HepG2 (cell line): ENCODE results near the gene LIMK2. TPM values are rescaled to one million over a fixed set of nuclear protein-coding genes. Genes with fewer than 3 reads are reported as not detected.

Experiments
- ATAC-seq: fragments of 200-7000 bp; cut with Tn5 transposase; 3 replicates; pipeline ENCODE4 v1.9.1; 2020; ENCODE audit warnings: mild to moderate bottlenecking, moderate library complexity
- BruUV-seq: library from RNA; stranded (reverse); fragments of 400-500 nt; replicated peaks from 2 replicates; lab custom pipeline; 2021; lab: Mats Ljungman, UMichigan
- CTCF ChIA-PET: fragments of 300-600 bp; formaldehyde crosslinking; extraction: SDS; loops from one replicate; lab custom pipeline; 2021; ENCODE audit warnings: low total read pairs, inconsistent platforms, low intra/inter-chr PET ratio; lab: Yijun Ruan, JAX
- POLR2A ChIA-PET: fragments of 350-600 bp; sonication (Branson Sonifier 250); formaldehyde crosslinking; loops from one replicate; lab custom pipeline; 2020; ENCODE audit warnings: antibody characterized with exemption, inconsistent platforms; lab: Yijun Ruan, JAX
- DNase-seq: peaks from one replicate; pipeline ENCODE4 v3.0.0-alpha.2; 2015; ENCODE audit warnings: low spot score
- FAIRE-seq: peaks from 3 replicates; lab custom pipeline; 2011; peaks lifted over from hg19 to GRCh38; lab: Jason Lieb, UNC
- H2AFZ ChIP-seq: one replicate; pipeline ENCODE4 v1.6.1; 2011; ENCODE audit warnings: low read length, inconsistent platforms
- H3K27ac ChIP-seq: fragments of 300-600 bp; 3 replicates; pipeline ENCODE4 v1.8.0; 2011; ENCODE audit warnings: mixed run types, mild to moderate bottlenecking, mixed read lengths, low read length, inconsistent platforms; ENCODE audit not compliant: insufficient read depth; ENCODE audit errors: extremely low read length
- H3K27me3 ChIP-seq, 2 experiments: fragments of 200-600 bp in 1 of 2; 2 replicates in 1 of 2; 3 replicates in 1 of 2; pipeline versions ENCODE4 v1.6.0 to v1.8.0; 2011; ENCODE audit warnings: low read length in 2 of 2, mild to moderate bottlenecking in 2 of 2, moderate library complexity in 2 of 2, inconsistent platforms in 1 of 2; ENCODE audit not compliant: insufficient read depth in 2 of 2, control insufficient read depth in 1 of 2
- H3K36me3 ChIP-seq, 2 experiments: fragments of 200-600 bp in 1 of 2; replicated peaks in 1 of 2; 2 replicates in 1 of 2; 3 replicates in 1 of 2; pipeline versions ENCODE4 v1.5.1 to v1.8.0; 2011; ENCODE audit warnings: low read length in 2 of 2, inconsistent platforms in 1 of 2; ENCODE audit not compliant: insufficient read depth in 2 of 2, control insufficient read depth in 1 of 2
- H3K4me1 ChIP-seq: 2 replicates; pipeline ENCODE4 v1.5.1; 2012; ENCODE audit warnings: low read length, inconsistent platforms; ENCODE audit not compliant: insufficient read depth
- H3K4me2 ChIP-seq: 2 replicates; pipeline ENCODE4 v1.6.0; 2011; ENCODE audit warnings: low read depth, low read length, inconsistent platforms
- H3K4me3 ChIP-seq, 3 experiments: fragments of 200-600 bp in 1 of 3; sonication (generic), shearing (Covaris generic) in 1 of 3; replicated peaks in 1 of 3; 2 replicates each; pipeline ENCODE4 v1.5.1; 2011 to 2016; ENCODE audit warnings: low read length in 3 of 3, inconsistent platforms in 2 of 3, low read depth in 2 of 3, mild to moderate bottlenecking in 2 of 3, control low read depth in 1 of 3, mixed read lengths in 1 of 3; ENCODE audit not compliant: insufficient read depth in 1 of 3
- H3K79me2 ChIP-seq: one replicate; pipeline ENCODE4 v1.6.1; 2011; ENCODE audit warnings: low read length, inconsistent platforms; ENCODE audit not compliant: insufficient read depth
- H3K9ac ChIP-seq: 2 replicates; pipeline ENCODE4 v1.6.0; 2011; ENCODE audit warnings: mild to moderate bottlenecking, low read depth, low read length, inconsistent platforms; ENCODE audit not compliant: insufficient read depth
- H3K9me3 ChIP-seq: 2 replicates; pipeline ENCODE4 v1.5.1; 2012; ENCODE audit warnings: mild to moderate bottlenecking, low read length
- H4K20me1 ChIP-seq: 2 replicates; pipeline ENCODE4 v1.6.0; 2011; ENCODE audit warnings: inconsistent platforms, mild to moderate bottlenecking, low read length, moderate library complexity; ENCODE audit not compliant: insufficient read depth
- ARNT ChIP-seq: fragments of 450-650 bp; IDR thresholded peaks from 2 replicates; pipeline ENCODE4 v1.6.1; 2017
- HNF4A ChIP-seq: sonication (generic); formaldehyde crosslinking; IDR thresholded peaks from 2 replicates; pipeline ENCODE4 v1.4.0; 2020; ENCODE audit warnings: missing genetic modification reagents
- ZBTB38 ChIP-seq: sonication (generic); formaldehyde crosslinking; IDR thresholded peaks from 2 replicates; pipeline ENCODE4 v1.5.1; 2020; ENCODE audit warnings: mild to moderate bottlenecking, missing genetic modification reagents
- ZNF230 ChIP-seq: sonication (generic); formaldehyde crosslinking; IDR thresholded peaks from 2 replicates; pipeline ENCODE4 v1.4.0; 2020; ENCODE audit warnings: mild to moderate bottlenecking, missing genetic modification reagents
- ZNF766 ChIP-seq: sonication (generic); formaldehyde crosslinking; IDR thresholded peaks from 2 replicates; pipeline ENCODE4 v1.5.0; 2020; ENCODE audit warnings: missing genetic modification reagents, borderline replicate concordance
- WGBS: methylation state at CpG from one replicate; pipeline ENCODE4 v1.1.6; 2017; ENCODE audit warnings: low lambda C conversion rate; 5-methylcytosine and 5-hydroxymethylcytosine counted together
- in situ Hi-C: cut with HindIII; loops from 2 replicates; pipeline ENCODE4 v1.10.0; 2017; ENCODE audit warnings: low pct_unique_long_range_greater_than_20kb; ENCODE audit not compliant: extremely low pct_ligation_motif_present
- intact Hi-C: fragments of 100-400 bp; cut with micrococcal nuclease; formaldehyde crosslinking; loops from one replicate; pipeline ENCODE4 v1.10.0; 2022; ENCODE audit not compliant: unreplicated experiment
- polyA plus RNA-seq, 8 experiments: library from polyadenylated mRNA; depleted of rRNA in 3 of 8; stranded (reverse) in 7 of 8; unstranded in 1 of 8; fragments of >200 nt; fragmentation: Illumina TruSeq in 4 of 8; extraction: Trizol in 4 of 8; gene quantifications; 2 replicates each; pipeline versions ENCODE4 v1.2.1 to v1.2.3, GENCODE V29; 2011 to 2016; ENCODE audit warnings: low read depth in 4 of 8, missing spikeins in 1 of 8, mixed read lengths in 1 of 8; ENCODE audit not compliant: insufficient read depth in 1 of 8
- total RNA-seq, 5 experiments: library from RNA; depleted of rRNA; stranded (reverse); fragments of >200 nt; fragmentation: Illumina TruSeq; extraction: Trizol; gene quantifications; 2 replicates each; pipeline ENCODE4 v1.2.3, GENCODE V29; 2016; ENCODE audit warnings: low read depth in 1 of 5
- TF ChIP-seq, protein P1 (sequence below): sonication (generic); IDR thresholded peaks from 2 replicates; pipeline ENCODE4 v1.6.1; 2016; ENCODE audit warnings: low read depth, borderline replicate concordance

Gene LIMK2
- total and polyA plus RNA-seq, 2 of the 13 experiments (the other 11 are each of a cell fraction or from before 2014, with no cell fraction given): 20.9 to 29.8 TPM

- ChIA-PET POLR2A (interaction anchor here (0.5 kb wide), 1 partner anchor 643 kb away, joined by 3 read pairs; no protein-coding TSS in a partner anchor), CTCF (no interaction called here)
- Histone ChIP-seq H2AFZ (no peak overlapping the region), H3K79me2 (no peaks in the 10 kb centered on the region), H3K9me3 (no peaks in the 10 kb centered on the region), H3K4me1 (peaks cover 23% of the 10 kb centered on the region), H3K4me2 (no peak overlapping the region), H4K20me1 (peaks cover 5% of the 10 kb centered on the region; the same call in 1 of the 2 replicates), H3K36me3 (peaks cover 38 to 79% of the 10 kb centered on the region in 2 experiments), H3K9ac (no peak overlapping the region), H3K27ac (peak overlapping the region; percentile 41), H3K27me3 (no peaks in the 10 kb centered on the region), H3K4me3 (no peak overlapping the region)
- BruUV-seq: no TSS peak
- DNase-seq (peak; percentile 50), ATAC-seq (peak; percentile 77), FAIRE-seq (no peak)
- intact Hi-C loops: no loop called here
- no peak for TF ChIP-seq ZNF766 (CRISPR knock-in tag)
- TF ChIP-seq ZNF230: no peak
- TF ChIP-seq, protein P1, sequence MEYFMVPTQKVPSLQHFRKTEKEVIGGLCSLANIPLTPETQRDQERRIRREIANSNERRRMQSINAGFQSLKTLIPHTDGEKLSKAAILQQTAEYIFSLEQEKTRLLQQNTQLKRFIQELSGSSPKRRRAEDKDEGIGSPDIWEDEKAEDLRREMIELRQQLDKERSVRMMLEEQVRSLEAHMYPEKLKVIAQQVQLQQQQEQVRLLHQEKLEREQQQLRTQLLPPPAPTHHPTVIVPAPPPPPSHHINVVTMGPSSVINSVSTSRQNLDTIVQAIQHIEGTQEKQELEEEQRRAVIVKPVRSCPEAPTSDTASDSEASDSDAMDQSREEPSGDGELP: peak; percentile 26; the same call in 1 of the 2 replicates
- TF ChIP-seq ARNT: no peak
- TF ChIP-seq HNF4A (CRISPR knock-in tag): peak; percentile 14; the same call in 1 of the 2 replicates
- TF ChIP-seq ZBTB38 (CRISPR knock-in tag): no peak
- 49% methylated on average over 3 of the region's 3 CpGs for WGBS
- in situ Hi-C loops: no loop called here
These were observed 59.4 kb downstream of the LIMK2 start for GRCh38 chr22:31271485-31271884.
